ENCODE data around the gene YY1. TPM values are rescaled to one million over a fixed set of nuclear protein-coding genes. Genes with fewer than 3 reads are reported as not detected.

Gene YY1
- total RNA-seq, 8 experiments from 2014 or later: 23.4 to 58.3 (median 30.4) TPM

DNA sequence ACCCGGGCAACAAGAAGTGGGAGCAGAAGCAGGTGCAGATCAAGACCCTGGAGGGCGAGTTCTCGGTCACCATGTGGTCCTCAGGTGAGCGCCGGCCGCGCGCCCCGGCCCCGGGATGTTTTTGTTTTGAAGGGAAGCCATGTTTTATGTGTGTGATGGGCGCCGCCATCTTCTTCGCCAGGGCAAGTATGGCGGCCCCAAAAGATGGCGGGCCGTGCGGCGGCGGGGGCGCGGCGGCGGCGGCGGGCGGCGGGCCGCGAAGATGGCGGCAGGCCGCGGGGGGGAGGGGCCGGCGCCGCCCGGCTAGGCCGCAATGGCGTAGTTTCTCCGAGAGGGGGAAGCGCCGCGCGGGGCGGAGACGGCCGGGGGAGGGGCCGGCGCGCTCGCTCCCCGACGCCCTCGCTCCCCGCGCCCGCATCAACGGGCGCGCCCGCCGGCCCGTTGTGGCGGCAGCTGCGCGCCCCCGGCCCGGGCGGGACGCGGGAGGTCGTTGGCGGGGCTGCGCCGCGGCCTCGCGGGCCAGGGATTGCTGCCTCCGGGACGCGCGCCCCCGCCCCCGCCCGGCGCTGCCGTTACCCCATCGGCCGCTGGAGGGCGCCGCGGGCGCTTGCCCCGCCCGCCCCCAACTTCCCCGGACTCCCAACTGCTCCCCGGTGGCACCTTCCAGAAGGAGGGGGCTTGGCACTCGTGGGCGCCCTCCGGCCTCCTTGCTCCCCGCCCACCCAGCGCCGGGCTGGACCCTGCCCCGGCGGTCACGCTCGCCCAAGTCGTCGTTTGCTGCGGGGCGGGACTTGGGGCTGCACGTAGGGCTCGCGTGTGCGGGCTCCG is 1.1 kb downstream of the YY1 start:
- H3K4me3 ChIP-seq: peak overlapping the region; percentile 60 to 96 (median 86)
- WGBS, 10 experiments: 0% methylated on average over 1 of the region's 115 CpGs; no CpG with 5 or more reads in 7 of the 10 experiments
- H3K27ac ChIP-seq: peak overlapping the region; percentile 90 to 97
- peaks cover 8 to 9% of the 10 kb centered on the region in 2 donors for H3K4me1 ChIP-seq (replicated peaks in 1 of 2)
- ATAC-seq (replicated peaks in 6 of 8): peak; percentile 27 to 69 (median 59)
- in situ Hi-C loops (cut with MboI; ENCODE audit: low pct_unique_long_range_greater_than_20kb in 2 of 9, low sequenced_read_pairs in 9 of 9, unreplicated experiment in 9 of 9): no loop called here

DNA sequence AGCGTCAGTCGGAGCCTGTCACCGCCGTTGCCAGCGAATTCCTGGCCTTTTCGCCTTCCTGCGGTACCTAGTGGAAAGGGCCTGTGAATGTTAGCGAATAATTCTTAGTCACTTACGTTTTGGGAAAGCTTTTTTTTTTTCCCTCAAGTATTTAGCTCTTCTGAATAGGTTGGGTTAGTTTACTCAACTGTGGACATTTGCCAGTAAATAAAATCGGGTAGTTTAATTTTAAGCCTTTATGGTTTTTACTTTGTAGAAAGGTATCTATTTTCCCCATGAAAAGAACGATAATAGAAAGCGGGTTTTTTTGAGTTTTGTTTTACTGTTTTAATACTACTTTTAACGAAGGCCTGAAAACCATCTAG is 1.7 kb downstream of the YY1 start:
- in situ Hi-C loops (cut with MboI; ENCODE audit: low pct_unique_long_range_greater_than_20kb in 2 of 9, low sequenced_read_pairs in 9 of 9, unreplicated experiment in 9 of 9): no loop called here
- Histone ChIP-seq H3K4me1 (replicated peaks in 1 of 2) (peaks cover 8 to 14% of the 10 kb centered on the region in 2 donors), H3K27ac (peak overlapping the region; percentile 90 to 97), H3K4me3 (peak overlapping the region; percentile 60 to 96 (median 86))
- 0 to 8% (median 2%) methylated on average over 1 to 11 of the region's 13 CpGs for WGBS, 10 experiments
- no peak for ATAC-seq (replicated peaks in 6 of 8)

DNA sequence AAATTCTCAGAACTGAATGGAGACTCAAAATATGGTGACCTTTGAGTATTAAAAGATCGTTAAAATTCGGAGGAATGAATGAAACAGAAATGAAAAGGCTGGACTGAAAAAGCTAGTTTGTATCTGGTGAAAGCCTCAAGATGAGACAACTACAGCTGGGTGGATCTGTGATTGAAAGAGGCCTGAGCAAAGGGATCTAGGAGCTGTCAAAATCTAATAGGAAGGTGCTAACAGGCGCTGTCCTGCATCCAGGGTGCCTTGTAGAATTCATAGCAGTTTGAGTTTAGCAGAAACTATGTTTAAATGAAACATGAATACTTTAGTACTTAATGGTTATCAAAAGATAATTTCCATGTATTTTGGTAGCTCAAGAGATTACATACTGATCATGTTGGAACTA is 2.3 kb downstream of the YY1 start:
- WGBS, 10 experiments: 11 to 78% (median 52%) methylated on average over 1 to 3 of the region's 3 CpGs; no CpG with 5 or more reads in 2 of the 10 experiments
- H3K27ac ChIP-seq: no peak overlapping the region
- in situ Hi-C loops (cut with MboI; ENCODE audit: low pct_unique_long_range_greater_than_20kb in 2 of 9, low sequenced_read_pairs in 9 of 9, unreplicated experiment in 9 of 9): no loop called here
- no peak for ATAC-seq (replicated peaks in 6 of 8)
- peak overlapping the region; percentile 60 to 96 (median 86) for H3K4me3 ChIP-seq
- H3K4me1 ChIP-seq (replicated peaks in 1 of 2): peaks cover 13 to 19% of the 10 kb centered on the region in 2 donors

DNA sequence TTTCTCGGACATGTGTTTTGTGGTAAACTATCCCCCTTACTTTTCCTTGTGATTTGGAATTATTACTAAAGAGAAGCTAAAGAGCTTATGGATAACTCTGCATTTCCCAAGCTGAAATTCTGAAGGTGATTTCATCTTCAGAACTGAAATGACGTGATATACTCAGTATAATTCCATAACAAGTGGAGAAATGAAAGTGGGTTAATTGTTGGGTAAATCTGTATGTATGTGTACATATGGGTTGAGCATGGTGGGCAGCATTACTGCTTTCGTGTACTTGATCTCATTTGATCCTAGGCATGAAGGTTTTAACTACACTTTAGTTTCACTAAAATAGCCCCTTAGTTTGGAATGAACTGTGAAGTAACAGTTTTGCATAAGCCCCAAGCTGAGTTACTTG is 4.1 kb downstream of the YY1 start:
- WGBS, 10 experiments: 30 to 100% (median 92%) methylated on average over 1 to 3 of the region's 3 CpGs; no CpG with 5 or more reads in 2 of the 10 experiments
- in situ Hi-C loops (cut with MboI; ENCODE audit: low pct_unique_long_range_greater_than_20kb in 2 of 9, low sequenced_read_pairs in 9 of 9, unreplicated experiment in 9 of 9): no loop called here
- Histone ChIP-seq H3K27ac (no peak overlapping the region), H3K4me1 (replicated peaks in 1 of 2) (peaks cover 8 to 21% of the 10 kb centered on the region in 2 donors), H3K4me3 (no peak overlapping the region)
- ATAC-seq (replicated peaks in 6 of 8): no peak

DNA sequence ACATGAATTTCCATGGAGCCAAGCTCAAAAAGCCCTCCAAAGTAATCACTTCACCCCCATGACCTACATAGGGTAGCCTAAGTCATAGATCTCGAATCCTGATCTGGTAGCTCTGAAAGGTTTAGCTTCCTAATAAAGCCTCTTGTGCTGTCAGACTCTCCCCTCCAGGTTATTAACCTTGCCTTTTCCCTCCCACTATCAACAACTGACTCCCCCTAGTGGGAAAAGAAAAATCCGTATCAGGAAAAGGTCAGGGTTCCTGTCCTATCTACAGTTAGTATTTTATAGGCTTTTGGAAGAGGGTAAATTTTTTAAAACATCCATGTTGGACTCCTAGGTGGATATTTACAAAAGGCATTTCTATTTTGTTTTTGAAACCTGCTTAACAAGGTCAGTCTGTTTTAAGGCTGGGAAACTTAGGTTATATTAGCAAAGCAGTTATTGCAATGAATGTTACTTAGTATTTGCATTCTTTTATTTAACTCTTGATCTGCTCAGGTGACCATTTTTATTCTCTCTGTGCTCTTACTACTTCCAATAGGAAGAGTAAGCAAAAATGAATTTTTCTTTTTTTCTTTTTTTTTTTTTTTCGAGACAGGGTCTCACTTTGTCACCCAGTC is 8.0 kb downstream of the YY1 start:
- Histone ChIP-seq H3K4me3 (no peak overlapping the region), H3K27ac (no peak overlapping the region), H3K4me1 (replicated peaks in 1 of 2) (peaks cover 16 to 21% of the 10 kb centered on the region in 2 donors)
- in situ Hi-C loops (cut with MboI; ENCODE audit: low pct_unique_long_range_greater_than_20kb in 2 of 9, low sequenced_read_pairs in 9 of 9, unreplicated experiment in 9 of 9): no loop called here
- WGBS, 10 experiments: 0 to 64% (median 33%) methylated on average over 1 to 3 of the region's 3 CpGs; no CpG with 5 or more reads in 3 of the 10 experiments
- peak; percentile 63 to 83 (median 74) for ATAC-seq (replicated peaks in 6 of 8)

DNA sequence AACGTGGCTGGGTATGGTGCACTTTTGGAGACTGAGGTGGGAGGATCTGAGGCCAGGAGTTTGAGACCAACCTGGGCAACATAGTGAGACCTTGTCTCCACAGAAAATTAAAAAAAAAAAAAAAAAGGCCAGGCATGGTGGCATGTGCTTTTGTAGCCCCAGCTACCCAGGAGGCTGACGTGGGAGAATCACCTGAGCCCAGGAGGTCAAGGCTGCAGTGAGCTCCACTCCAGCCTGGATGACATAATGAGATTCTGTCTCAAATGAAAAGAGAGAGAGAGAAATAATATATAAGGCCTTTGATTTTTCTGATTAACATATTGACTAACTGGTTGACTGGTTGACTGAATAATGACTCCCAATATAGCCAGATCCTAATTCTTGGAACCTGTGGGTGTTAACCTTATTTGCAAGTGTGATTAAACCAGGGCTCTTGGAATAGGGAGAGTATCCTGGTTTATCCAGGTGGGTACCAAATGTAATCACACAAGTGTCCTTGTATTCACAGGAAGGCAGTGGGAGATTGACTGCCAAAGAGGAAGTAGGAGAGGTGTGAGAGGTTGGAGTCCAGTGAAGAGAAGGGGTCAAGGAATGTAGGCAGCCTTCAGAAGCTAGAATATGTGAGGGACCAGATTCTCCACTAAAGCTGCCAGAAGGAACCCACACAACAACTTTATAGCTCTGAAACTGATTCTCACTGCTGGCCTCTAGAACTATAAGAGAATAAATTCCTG is 12.0 kb downstream of the YY1 start:
- 75 to 100% (median 92%) methylated on average over 1 to 2 of the region's 2 CpGs; no CpG with 5 or more reads in 3 of the 10 experiments for WGBS, 10 experiments
- peak in 2 of 8 experiments; percentile 41 to 51 for ATAC-seq (replicated peaks in 6 of 8)
- in situ Hi-C loops (cut with MboI; ENCODE audit: low pct_unique_long_range_greater_than_20kb in 2 of 9, low sequenced_read_pairs in 9 of 9, unreplicated experiment in 9 of 9): no loop called here
- Histone ChIP-seq H3K4me1 (replicated peaks in 1 of 2) (peaks cover 15 to 16% of the 10 kb centered on the region in 2 donors), H3K4me3 (no peak overlapping the region), H3K27ac (no peak overlapping the region)

DNA sequence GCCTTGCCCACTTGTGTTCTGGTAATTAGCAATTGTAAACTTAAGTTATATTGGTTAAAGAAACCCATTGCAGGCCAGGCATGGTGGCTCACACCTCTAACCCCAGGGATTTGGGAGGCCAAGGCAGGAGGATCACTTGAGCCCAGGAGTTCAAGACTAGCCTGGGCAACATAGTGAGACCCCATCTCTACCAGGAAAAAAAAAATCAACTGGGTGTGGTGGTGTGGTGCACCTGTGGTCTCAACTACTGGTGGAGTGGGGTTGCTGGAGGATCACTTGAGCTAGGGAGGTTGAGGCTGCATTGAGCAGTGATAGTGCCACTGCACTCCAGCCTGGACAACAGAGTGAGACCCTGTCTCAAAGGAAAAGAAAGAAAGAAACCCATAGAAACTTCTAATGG is 13.7 kb downstream of the YY1 start:
- ATAC-seq (replicated peaks in 6 of 8): no peak
- Histone ChIP-seq H3K4me1 (replicated peaks in 1 of 2) (peaks cover 3 to 9% of the 10 kb centered on the region in 2 donors), H3K27ac (no peak overlapping the region), H3K4me3 (no peak overlapping the region)
- in situ Hi-C loops (cut with MboI; ENCODE audit: low pct_unique_long_range_greater_than_20kb in 2 of 9, low sequenced_read_pairs in 9 of 9, unreplicated experiment in 9 of 9): no loop called here

DNA sequence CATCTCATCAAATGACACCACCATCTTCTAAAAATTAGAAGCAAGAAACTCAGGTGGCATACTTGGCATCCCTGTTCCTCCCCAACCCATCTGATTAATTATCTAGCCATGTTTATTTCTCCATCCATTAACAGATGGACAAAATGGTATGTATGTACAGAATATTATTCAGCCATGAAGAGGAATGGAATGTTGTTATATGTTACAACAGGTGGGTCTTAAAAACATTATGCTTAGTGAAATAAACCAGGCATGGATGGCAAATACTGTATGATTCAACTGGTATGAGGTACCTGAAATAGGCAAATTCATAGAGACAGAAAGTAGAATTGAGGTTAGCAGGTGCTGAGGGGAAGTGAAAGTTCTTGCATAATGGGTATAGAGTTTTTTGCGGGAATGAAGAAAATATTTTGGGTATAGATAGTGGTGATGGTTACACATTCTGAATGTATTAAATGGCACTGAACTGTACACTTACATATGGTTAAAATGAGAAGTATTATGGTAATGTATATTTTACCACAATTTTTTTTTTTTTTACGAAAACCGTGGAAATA is 17.5 kb downstream of the YY1 start:
- in situ Hi-C loops (cut with MboI; ENCODE audit: low pct_unique_long_range_greater_than_20kb in 2 of 9, low sequenced_read_pairs in 9 of 9, unreplicated experiment in 9 of 9): no loop called here
- Histone ChIP-seq H3K27ac (no peak overlapping the region), H3K4me3 (no peak overlapping the region), H3K4me1 (replicated peaks in 1 of 2) (no peaks in the 10 kb centered on the region)
- ATAC-seq (replicated peaks in 6 of 8): no peak
- WGBS, 10 experiments: 88 to 100% (median 94%) methylated on average over 1 to 3 of the region's 3 CpGs; no CpG with 5 or more reads in 1 of the 10 experiments

DNA sequence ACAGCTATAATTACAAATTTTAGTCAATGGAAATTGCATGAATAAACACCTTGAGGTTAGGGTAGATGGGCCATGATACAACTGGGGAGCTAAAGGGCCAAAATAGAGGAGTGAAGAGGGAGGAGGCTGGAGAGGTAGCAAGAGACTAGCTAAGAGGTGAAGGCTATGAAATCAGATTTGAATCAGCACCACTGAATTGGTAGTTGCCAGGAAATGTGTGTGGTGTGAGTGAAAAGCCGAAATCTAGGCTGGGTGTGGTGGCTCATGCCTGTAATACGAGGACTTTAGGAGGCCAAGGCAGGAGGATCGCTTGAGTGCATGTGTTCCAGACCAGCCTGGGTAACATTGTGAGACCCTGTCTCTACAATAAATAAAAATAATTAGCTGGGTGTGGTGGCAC is 22.7 kb downstream of the YY1 start:
- 70 to 100% (median 88%) methylated on average over 2 to 3 of the region's 3 CpGs; no CpG with 5 or more reads in 4 of the 10 experiments for WGBS, 10 experiments
- in situ Hi-C loops (cut with MboI; ENCODE audit: low pct_unique_long_range_greater_than_20kb in 2 of 9, low sequenced_read_pairs in 9 of 9, unreplicated experiment in 9 of 9): no loop called here
- ATAC-seq (replicated peaks in 6 of 8): no peak
- Histone ChIP-seq H3K4me1 (replicated peaks in 1 of 2) (no peaks in the 10 kb centered on the region), H3K4me3 (no peak overlapping the region), H3K27ac (no peak overlapping the region)

DNA sequence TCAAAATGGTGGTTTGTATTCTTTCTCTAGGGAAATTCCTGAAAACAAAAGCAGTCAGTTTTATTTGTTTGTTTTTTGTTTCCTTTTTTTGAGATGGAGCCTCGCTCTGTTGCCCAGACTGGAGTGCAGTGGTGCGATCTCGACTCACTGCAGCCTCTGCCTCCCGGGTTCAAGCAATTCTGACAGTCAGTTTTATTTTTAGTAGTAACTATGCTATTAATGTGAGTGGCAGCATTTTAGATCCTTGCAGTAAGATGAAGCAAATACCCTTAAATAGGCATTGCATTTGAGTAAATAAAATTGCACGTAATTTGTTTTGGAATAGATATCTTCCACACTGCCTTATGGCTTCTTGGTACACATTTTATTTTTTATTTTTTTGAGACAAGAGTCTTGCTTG is 23.6 kb downstream of the YY1 start:
- H3K4me3 ChIP-seq: no peak overlapping the region
- no peaks in the 10 kb centered on the region for H3K4me1 ChIP-seq (replicated peaks in 1 of 2)
- ATAC-seq (replicated peaks in 6 of 8): no peak
- WGBS, 10 experiments: 59 to 100% (median 89%) methylated on average over 1 to 5 of the region's 5 CpGs; no CpG with 5 or more reads in 1 of the 10 experiments
- no peak overlapping the region for H3K27ac ChIP-seq
- in situ Hi-C loops (cut with MboI; ENCODE audit: low pct_unique_long_range_greater_than_20kb in 2 of 9, low sequenced_read_pairs in 9 of 9, unreplicated experiment in 9 of 9): no loop called here

DNA sequence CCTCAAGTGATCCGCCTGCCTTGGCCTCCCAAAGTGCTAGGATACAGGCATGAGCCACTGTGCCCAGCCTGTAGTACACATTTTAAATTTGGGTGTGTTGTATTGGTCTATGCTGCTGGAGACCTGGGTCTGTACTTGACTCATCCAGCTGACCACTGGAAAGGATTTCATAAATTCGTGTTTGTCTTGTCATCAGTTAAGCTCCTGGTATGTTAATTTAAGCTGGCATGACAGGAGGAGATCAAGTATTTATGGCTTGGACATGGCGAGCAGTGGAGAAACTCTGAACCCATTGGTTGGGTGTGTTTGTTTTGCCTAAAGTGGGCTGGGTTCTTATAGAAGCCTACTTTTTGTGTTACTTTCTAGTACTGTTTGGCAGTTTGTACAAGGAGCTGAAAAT is 24.2 kb downstream of the YY1 start:
- in situ Hi-C loops (cut with MboI; ENCODE audit: low pct_unique_long_range_greater_than_20kb in 2 of 9, low sequenced_read_pairs in 9 of 9, unreplicated experiment in 9 of 9): no loop called here
- 20 to 100% (median 92%) methylated on average over 1 to 3 of the region's 3 CpGs; no CpG with 5 or more reads in 2 of the 10 experiments for WGBS, 10 experiments
- Histone ChIP-seq H3K4me1 (replicated peaks in 1 of 2) (no peaks in the 10 kb centered on the region), H3K4me3 (no peak overlapping the region), H3K27ac (no peak overlapping the region)
- ATAC-seq (replicated peaks in 6 of 8): peak in 3 of 8 experiments; percentile 41 to 76 (median 73)

DNA sequence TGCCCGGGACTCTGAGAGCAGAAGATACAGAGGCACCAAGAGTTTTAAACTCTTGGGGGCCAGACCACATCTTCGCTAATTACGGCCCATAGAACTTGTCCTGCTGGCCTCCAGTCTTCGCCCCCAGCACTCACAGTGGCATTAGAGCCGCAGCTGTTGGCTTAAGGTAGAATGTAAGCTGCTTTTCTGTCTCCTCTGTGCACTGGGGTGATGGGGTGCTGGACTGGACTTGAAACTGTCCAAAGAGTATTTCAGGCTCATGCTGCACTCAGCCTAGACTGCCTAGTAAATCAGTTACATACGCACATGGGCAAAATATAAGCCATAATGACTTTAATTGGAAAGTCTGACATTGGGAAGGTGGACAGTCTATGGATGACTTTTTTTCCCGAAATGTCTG is 29.0 kb downstream of the YY1 start:
- WGBS, 10 experiments: 80 to 100% (median 100%) methylated on average over 1 to 7 of the region's 7 CpGs
- ATAC-seq (replicated peaks in 6 of 8): no peak
- H3K4me1 ChIP-seq (replicated peaks in 1 of 2): no peaks in the 10 kb centered on the region
- in situ Hi-C loops (cut with MboI; ENCODE audit: low pct_unique_long_range_greater_than_20kb in 2 of 9, low sequenced_read_pairs in 9 of 9, unreplicated experiment in 9 of 9): no loop called here
- no peak overlapping the region for H3K4me3 ChIP-seq
- no peak overlapping the region for H3K27ac ChIP-seq

Measured in motor neuron (in vitro differentiated cells).